ENCODE data around the gene GPR42. TPM values are rescaled to one million over a fixed set of nuclear protein-coding genes. Genes with fewer than 3 reads are reported as not detected.

GPR42 gene
- not detected in 2 replicates for total RNA-seq

GRCh38 chr19:35370722-35371121, at the start of gene GPR42:
Gene GPR42, plus strand, starts transcription at chr19:35371068. Its CDS starts 292 bp downstream, at chr19:35371360.

GRCh38 chr19:35328851-35329285, 42.0 kb upstream of the GPR42 start, which contains the start of gene CD22:
Gene CD22, plus strand, starts transcription at chr19:35329187. Its CDS starts 2,854 bp downstream, at chr19:35332041.

GRCh38 chr19:35347171-35347929, 23.5 kb upstream of the GPR42 start, which contains the start of gene FFAR1:
Gene FFAR1, plus strand, starts transcription at chr19:35347902. Its CDS starts 3,650 bp downstream, at chr19:35351552.

GRCh38 chr19:35357867-35358573, 12.8 kb upstream of the GPR42 start, which contains the start of gene FFAR3:
Gene FFAR3, plus strand, starts transcription at chr19:35358460. Its CDS starts 431 bp downstream, at chr19:35358891.

Other genes with a start within 250 kb of the GPR42 start
- gene LGI4, start 236.0 kb upstream of the GPR42 start, total RNA-seq = 0.06 and 0.13 TPM in 2 replicates
- gene FXYD1, start 232.2 kb upstream of the GPR42 start, total RNA-seq = 3.4 and 7.0 TPM in 2 replicates
- not detected in 2 replicates for gene FXYD7, start 227.8 kb upstream of the GPR42 start, total RNA-seq
- 35.1 and 39.1 TPM in 2 replicates for gene FXYD5, start 216.3 kb upstream of the GPR42 start, total RNA-seq
- not detected in 2 replicates for gene FAM187B, start 142.3 kb upstream of the GPR42 start, total RNA-seq
- gene LSR, start 122.1 kb upstream of the GPR42 start, total RNA-seq = 0.26 and 0.37 TPM in 2 replicates
- 45.8 and 51.1 TPM in 2 replicates for gene USF2, start 102.1 kb upstream of the GPR42 start, total RNA-seq
- not detected in 2 replicates for gene HAMP, start 88.5 kb upstream of the GPR42 start, total RNA-seq
- gene MAG, start 78.9 kb upstream of the GPR42 start, total RNA-seq = not detected in 2 replicates
- gene CD22, start 41.9 kb upstream of the GPR42 start, total RNA-seq = 0.40 and 0.56 TPM in 2 replicates
- gene FFAR1, start 23.2 kb upstream of the GPR42 start, total RNA-seq = not detected in 2 replicates
- not detected in 2 replicates for gene FFAR3, start 12.6 kb upstream of the GPR42 start, total RNA-seq
- not detected in 2 replicates for gene FFAR2, start 77.2 kb downstream of the GPR42 start, total RNA-seq
- not detected in 2 replicates for gene KRTDAP, start 119.4 kb downstream of the GPR42 start, total RNA-seq
- 0.53 and 2.3 TPM in 2 replicates for gene DMKN, start 142.6 kb downstream of the GPR42 start, total RNA-seq
- gene SBSN, start 157.2 kb downstream of the GPR42 start, total RNA-seq = 0.66 and 0.87 TPM in 2 replicates
- not detected in 2 replicates for gene GAPDHS, start 162.4 kb downstream of the GPR42 start, total RNA-seq
- gene TMEM147, start 174.6 kb downstream of the GPR42 start, total RNA-seq = 73.3 and 90.4 TPM in 2 replicates
- not detected in 2 replicates for gene ATP4A, start 192.6 kb downstream of the GPR42 start, total RNA-seq
- not detected in 2 replicates for gene PMIS2, start 215.1 kb downstream of the GPR42 start, total RNA-seq
- 4.4 and 6.7 TPM in 2 replicates for gene HAUS5, start 241.7 kb downstream of the GPR42 start, total RNA-seq

Data from aortic smooth muscle cell (primary cell).